Measurements from ENCODE around the gene KRT82. TPM values are rescaled to one million over a fixed set of nuclear protein-coding genes. Genes with fewer than 3 reads are reported as not detected.

Gene KRT82
- total and polyA plus RNA-seq, 5 donors from 2014 or later: not detected

- Mint-ChIP-seq H3K27me3 (peaks cover 12% of the 10 kb centered on the region), H3K36me3 (no peaks in the 10 kb centered on the region)
- no peaks in the 10 kb centered on the region for H3K27me3 ChIP-seq (ENCODE audit: control insufficient read depth, insufficient read depth, low read length)
These were observed 39.2 kb downstream of the KRT82 start, which contains the start of gene KRT85 for GRCh38 chr12:52366738-52367485. Gene KRT85, minus strand, starts transcription at chr12:52367481. Its CDS starts 76 bp downstream, at chr12:52367405.

GRCh38 chr12:52364901-52365489 is 41.1 kb downstream of the KRT82 start:
- H3K27me3 Mint-ChIP-seq: peaks cover 10% of the 10 kb centered on the region
- DNase-seq: no peak
- Histone ChIP-seq H3K4me3 (ENCODE audit: low read depth, low read length) (no peak overlapping the region), H3K9me3 (ENCODE audit: control insufficient read depth in 2 of 2, low read length in 2 of 2) (no peaks in the 10 kb centered on the region), H3K27ac (ENCODE audit: insufficient read depth, low read length, poor library complexity, severe bottlenecking) (no peak overlapping the region), H3K4me1 (ENCODE audit: control insufficient read depth, insufficient read depth, low read length, poor library complexity, severe bottlenecking) (no peaks in the 10 kb centered on the region), H3K36me3 (ENCODE audit: control insufficient read depth, insufficient read depth, low read length) (no peaks in the 10 kb centered on the region), H3K27me3 (ENCODE audit: control insufficient read depth, insufficient read depth, low read length) (no peaks in the 10 kb centered on the region)
- no peaks in the 10 kb centered on the region for H3K36me3 Mint-ChIP-seq
- no peak for ATAC-seq (ENCODE audit: low read depth in 2 of 2)
- no peak overlapping the region for H3K4me3 Mint-ChIP-seq
- H3K4me1 Mint-ChIP-seq: peaks cover 0 to 5% (median 0%) of the 10 kb centered on the region in 4 donors
- H3K27ac Mint-ChIP-seq: no peak overlapping the region
- peaks cover 0 to 2% (median 0%) of the 10 kb centered on the region in 7 donors for H3K9me3 Mint-ChIP-seq

More at GRCh38 chr12:52366738-52367485, 39.2 kb downstream of the KRT82 start, which contains the start of gene KRT85:
- no peak within 1 kb of the TSS for H3K4me3 Mint-ChIP-seq
- H3K27ac Mint-ChIP-seq: no peak within 1 kb of the TSS
- H3K4me1 Mint-ChIP-seq: no peaks in the 10 kb centered on the region
- ATAC-seq (ENCODE audit: low read depth in 2 of 2) (no peak), DNase-seq (no peak)
- Histone ChIP-seq H3K36me3 (ENCODE audit: control insufficient read depth, insufficient read depth, low read length) (no peaks in the 10 kb centered on the region), H3K27ac (ENCODE audit: insufficient read depth, low read length, poor library complexity, severe bottlenecking) (no peak within 1 kb of the TSS), H3K4me3 (ENCODE audit: low read depth, low read length) (no peak within 1 kb of the TSS), H3K4me1 (ENCODE audit: control insufficient read depth, insufficient read depth, low read length, poor library complexity, severe bottlenecking) (no peaks in the 10 kb centered on the region), H3K9me3 (ENCODE audit: control insufficient read depth in 2 of 2, low read length in 2 of 2) (no peaks in the 10 kb centered on the region)
- H3K9me3 Mint-ChIP-seq: peaks cover 0 to 2% (median 0%) of the 10 kb centered on the region in 7 donors

GRCh38 chr12:52364061-52364460 is 42.1 kb downstream of the KRT82 start:
- ATAC-seq (ENCODE audit: low read depth in 2 of 2): no peak
- H3K36me3 Mint-ChIP-seq: no peaks in the 10 kb centered on the region
- peaks cover 0 to 6% (median 4%) of the 10 kb centered on the region in 4 donors for H3K4me1 Mint-ChIP-seq

GRCh38 chr12:52363111-52363679 is 42.9 kb downstream of the KRT82 start:
- H3K27ac ChIP-seq (ENCODE audit: insufficient read depth, low read length, poor library complexity, severe bottlenecking): no peak overlapping the region
- no peaks in the 10 kb centered on the region for H3K27me3 ChIP-seq (ENCODE audit: control insufficient read depth, insufficient read depth, low read length)
- peaks cover 15% of the 10 kb centered on the region for H3K4me1 ChIP-seq (ENCODE audit: control insufficient read depth, insufficient read depth, low read length, poor library complexity, severe bottlenecking)
- no peaks in the 10 kb centered on the region for H3K36me3 ChIP-seq (ENCODE audit: control insufficient read depth, insufficient read depth, low read length)
- Mint-ChIP-seq H3K9me3 (no peaks in the 10 kb centered on the region), H3K27ac (no peak overlapping the region), H3K4me1 (peaks cover 6 to 15% (median 11%) of the 10 kb centered on the region in 4 donors), H3K36me3 (no peaks in the 10 kb centered on the region), H3K4me3 (no peak overlapping the region), H3K27me3 (peaks cover 5% of the 10 kb centered on the region)
- ATAC-seq (ENCODE audit: low read depth in 2 of 2) (no peak), DNase-seq (no peak)
- no peaks in the 10 kb centered on the region for H3K9me3 ChIP-seq (ENCODE audit: control insufficient read depth in 2 of 2, low read length in 2 of 2)
- H3K4me3 ChIP-seq (ENCODE audit: low read depth, low read length): no peak overlapping the region

More at GRCh38 chr12:52364061-52364460, 42.1 kb downstream of the KRT82 start:
- Mint-ChIP-seq H3K27me3 (peaks cover 10% of the 10 kb centered on the region), H3K27ac (no peak overlapping the region), H3K9me3 (peaks cover 0 to 2% (median 0%) of the 10 kb centered on the region in 7 donors), H3K4me3 (no peak overlapping the region)
- H3K9me3 ChIP-seq (ENCODE audit: control insufficient read depth in 2 of 2, low read length in 2 of 2): no peaks in the 10 kb centered on the region
- no peak overlapping the region for H3K27ac ChIP-seq (ENCODE audit: insufficient read depth, low read length, poor library complexity, severe bottlenecking)
- H3K4me3 ChIP-seq (ENCODE audit: low read depth, low read length): no peak overlapping the region
- H3K4me1 ChIP-seq (ENCODE audit: control insufficient read depth, insufficient read depth, low read length, poor library complexity, severe bottlenecking): peaks cover 8% of the 10 kb centered on the region
- H3K36me3 ChIP-seq (ENCODE audit: control insufficient read depth, insufficient read depth, low read length): no peaks in the 10 kb centered on the region
- no peak for DNase-seq
- no peaks in the 10 kb centered on the region for H3K27me3 ChIP-seq (ENCODE audit: control insufficient read depth, insufficient read depth, low read length)

GRCh38 chr12:52362118-52362726 is 43.9 kb downstream of the KRT82 start:
- ATAC-seq (ENCODE audit: low read depth in 2 of 2): no peak
- H3K4me1 Mint-ChIP-seq: peaks cover 6 to 20% (median 12%) of the 10 kb centered on the region in 4 donors
- H3K36me3 Mint-ChIP-seq: no peaks in the 10 kb centered on the region
- no peaks in the 10 kb centered on the region for H3K36me3 ChIP-seq (ENCODE audit: control insufficient read depth, insufficient read depth, low read length)
- H3K9me3 ChIP-seq (ENCODE audit: control insufficient read depth in 2 of 2, low read length in 2 of 2): no peaks in the 10 kb centered on the region
- no peaks in the 10 kb centered on the region for H3K27me3 ChIP-seq (ENCODE audit: control insufficient read depth, insufficient read depth, low read length)
- no peak overlapping the region for H3K4me3 Mint-ChIP-seq
- H3K27me3 Mint-ChIP-seq: no peaks in the 10 kb centered on the region
- no peak overlapping the region for H3K27ac Mint-ChIP-seq
- H3K9me3 Mint-ChIP-seq: no peaks in the 10 kb centered on the region
- DNase-seq: no peak
- H3K4me3 ChIP-seq (ENCODE audit: low read depth, low read length): no peak overlapping the region
- peaks cover 15% of the 10 kb centered on the region for H3K4me1 ChIP-seq (ENCODE audit: control insufficient read depth, insufficient read depth, low read length, poor library complexity, severe bottlenecking)
- no peak overlapping the region for H3K27ac ChIP-seq (ENCODE audit: insufficient read depth, low read length, poor library complexity, severe bottlenecking)

GRCh38 chr12:52361553-52361952 is 44.6 kb downstream of the KRT82 start:
- no peak for ATAC-seq (ENCODE audit: low read depth in 2 of 2)

GRCh38 chr12:52360663-52361271 is 45.4 kb downstream of the KRT82 start:
- Mint-ChIP-seq H3K4me3 (no peak overlapping the region), H3K27me3 (no peaks in the 10 kb centered on the region), H3K36me3 (no peaks in the 10 kb centered on the region), H3K27ac (no peak overlapping the region), H3K4me1 (peaks cover 6 to 20% (median 12%) of the 10 kb centered on the region in 4 donors), H3K9me3 (no peaks in the 10 kb centered on the region)
- DNase-seq (no peak), ATAC-seq (ENCODE audit: low read depth in 2 of 2) (no peak)
- no peaks in the 10 kb centered on the region for H3K27me3 ChIP-seq (ENCODE audit: control insufficient read depth, insufficient read depth, low read length)
- H3K4me3 ChIP-seq (ENCODE audit: low read depth, low read length): no peak overlapping the region
- no peak overlapping the region for H3K27ac ChIP-seq (ENCODE audit: insufficient read depth, low read length, poor library complexity, severe bottlenecking)
- peaks cover 15% of the 10 kb centered on the region for H3K4me1 ChIP-seq (ENCODE audit: control insufficient read depth, insufficient read depth, low read length, poor library complexity, severe bottlenecking)
- H3K36me3 ChIP-seq (ENCODE audit: control insufficient read depth, insufficient read depth, low read length): no peaks in the 10 kb centered on the region
- no peaks in the 10 kb centered on the region for H3K9me3 ChIP-seq (ENCODE audit: control insufficient read depth in 2 of 2, low read length in 2 of 2)

More at GRCh38 chr12:52361553-52361952, 44.6 kb downstream of the KRT82 start:
- Histone ChIP-seq H3K27ac (ENCODE audit: insufficient read depth, low read length, poor library complexity, severe bottlenecking) (no peak overlapping the region), H3K4me1 (ENCODE audit: control insufficient read depth, insufficient read depth, low read length, poor library complexity, severe bottlenecking) (peaks cover 15% of the 10 kb centered on the region), H3K36me3 (ENCODE audit: control insufficient read depth, insufficient read depth, low read length) (no peaks in the 10 kb centered on the region), H3K9me3 (ENCODE audit: control insufficient read depth in 2 of 2, low read length in 2 of 2) (no peaks in the 10 kb centered on the region), H3K4me3 (ENCODE audit: low read depth, low read length) (no peak overlapping the region), H3K27me3 (ENCODE audit: control insufficient read depth, insufficient read depth, low read length) (no peaks in the 10 kb centered on the region)
- Mint-ChIP-seq H3K9me3 (no peaks in the 10 kb centered on the region), H3K27ac (no peak overlapping the region), H3K36me3 (no peaks in the 10 kb centered on the region), H3K27me3 (no peaks in the 10 kb centered on the region), H3K4me1 (peaks cover 6 to 20% (median 12%) of the 10 kb centered on the region in 4 donors), H3K4me3 (no peak overlapping the region)
- DNase-seq: no peak
